Heart left ventricle (tissue), 13 donors: ENCODE data around the gene IMMP2L.

Experiments used
- CTCF ChIP-seq, 12 donors: fragments of 200-600 bp; sonication (generic) in 4 of 12; IDR thresholded peaks; one replicate each; pipeline versions ENCODE4 v1.5.0 to v1.8.0; 2018 to 2022; ENCODE audit warnings: antibody characterized with exemption in 12 of 12, mild to moderate bottlenecking in 5 of 12
- POLR2A ChIP-seq, 2 donors: fragments of 450-650 bp; IDR thresholded peaks; one replicate each; pipeline ENCODE4 v1.6.1; 2017; ENCODE audit warnings: antibody characterized with exemption in 2 of 2, mild to moderate bottlenecking in 2 of 2, moderate library complexity in 2 of 2
- donor health status: ischemic (EF 13 %, LVEDD 7.1; RV severe dilation, severe dysfunction).
- donor health status: DM: no; HTN: yes; CAD: no.
- donor health status: DM: no; HTN: no; CAD: no.
- donor health status: ischemic (EF 25% LVEDD 6.9; RV normal size, moderate dysfunction).
- donor health status: ischemic (EF 25% LVEDD 5.7; RV mildly dilated, moderate dysfunction).
- donor health status: ischemic (EF 35%, LVEDD 5.7; RV mildly dilated, moderate dysfunction).
- donor health status: nonischemic (EF 11% LVEDD 7.7; RV severe dilation, severe dysfunction).
- donor health status: DM: yes; HTN: yes; CAD: no.
- donor health status: PGD.
- donor health status: ischemic (EF 29% LVEDD 5.4; RV normal size, mild dysfunction).
- donor health status: nonischemic (EF 23%, LVEDD 6.1; RV moderate dilation, normal function).

GRCh38 chr7:111108000-111108399 is 454.3 kb downstream of the IMMP2L start:
- TF ChIP-seq CTCF (IDR thresholded peaks at IDR 0.05): no peak
- TF ChIP-seq POLR2A (IDR thresholded peaks at IDR 0.05): no peak
